H1 (cell line): Measurements from ENCODE around the gene RAB31. TPM values are rescaled to one million over a fixed set of nuclear protein-coding genes. Genes with fewer than 3 reads are reported as not detected.
A peak's percentile ranks its signal among the peaks of the same experiment; 100 is the strongest.

Source experiments
- CTCF ChIA-PET: fragments of 300-600 bp; sonication (Branson Sonifier 250); formaldehyde crosslinking; loops from one replicate; lab custom pipeline; 2021; ENCODE audit not compliant: partially characterized antibody; lab: Charles Lee
- POLR2A ChIA-PET: fragments of 300-600 bp; sonication (Branson Sonifier 250); formaldehyde crosslinking; loops from one replicate; lab custom pipeline; 2021; ENCODE audit warnings: inconsistent platforms; ENCODE audit not compliant: partially characterized antibody; lab: Charles Lee
- DNase-seq, 2 experiments: peaks; one replicate each; pipeline versions ENCODE4 v3.0.0 to v3.0.0-alpha.2; 2010 to 2022; ENCODE audit warnings: low spot score in 2 of 2, low read depth in 1 of 2, mixed read lengths in 1 of 2
- FAIRE-seq: peaks from 2 replicates; lab custom pipeline; 2011; peaks lifted over from hg19 to GRCh38; lab: Jason Lieb, UNC
- H2AFZ ChIP-seq: 2 replicates; pipeline ENCODE4 v1.8.1; 2012; ENCODE audit warnings: low read length, inconsistent platforms
- H2AK5ac ChIP-seq: 2 replicates; pipeline ENCODE4 v1.6.1; 2013; ENCODE audit warnings: low read depth, low read length
- H2BK120ac ChIP-seq: replicated peaks from 2 replicates; pipeline ENCODE3; 2013; ENCODE audit warnings: low read depth, low read length, inconsistent platforms
- H2BK12ac ChIP-seq: 2 replicates; pipeline ENCODE4 v1.6.1; 2013; ENCODE audit warnings: low read depth, low read length
- H2BK15ac ChIP-seq: 2 replicates; pipeline ENCODE4 v1.6.1; 2013; ENCODE audit warnings: low read length
- H2BK20ac ChIP-seq: 2 replicates; pipeline ENCODE4 v1.6.1; 2013; ENCODE audit warnings: low read length
- H2BK5ac ChIP-seq: 2 replicates; pipeline ENCODE4 v1.6.1; 2013; ENCODE audit warnings: low read depth, low read length
- H3K14ac ChIP-seq: 2 replicates; pipeline ENCODE4 v1.6.1; 2013; ENCODE audit warnings: inconsistent platforms; ENCODE audit not compliant: insufficient read length
- H3K18ac ChIP-seq: 2 replicates; pipeline ENCODE4 v1.6.1; 2013; ENCODE audit warnings: low read length; ENCODE audit errors: extremely low read depth
- H3K23ac ChIP-seq: 2 replicates; pipeline ENCODE4 v1.6.1; 2013; ENCODE audit warnings: inconsistent platforms; ENCODE audit not compliant: insufficient read length
- H3K23me2 ChIP-seq: 2 replicates; pipeline ENCODE4 v1.6.1; 2013; ENCODE audit warnings: low read depth, low read length
- H3K27ac ChIP-seq: 2 replicates; pipeline ENCODE4 v1.6.1; 2011; ENCODE audit warnings: low read depth, low read length, inconsistent platforms
- H3K27me3 ChIP-seq, 4 experiments: replicated peaks in 1 of 4; 1 replicate in 1 of 4; 2 replicates in 3 of 4; pipeline versions ENCODE4 v1.6.1 to v1.8.1; 2011 to 2013; ENCODE audit warnings: low read length in 3 of 4, mild to moderate bottlenecking in 3 of 4, inconsistent platforms in 2 of 4, mixed read lengths in 2 of 4, moderate library complexity in 1 of 4; ENCODE audit not compliant: control insufficient read depth in 3 of 4, insufficient read depth in 3 of 4; ENCODE audit errors: extremely low read depth in 1 of 4
- H3K36me3 ChIP-seq, 4 experiments: 2 replicates each; pipeline versions ENCODE4 v1.6.1 to v1.8.1; 2011 to 2013; ENCODE audit warnings: mild to moderate bottlenecking in 4 of 4, low read length in 3 of 4, moderate library complexity in 2 of 4, control low read depth in 1 of 4, inconsistent platforms in 1 of 4; ENCODE audit not compliant: insufficient read depth in 4 of 4, control insufficient read depth in 2 of 4
- H3K4ac ChIP-seq: replicated peaks from 2 replicates; pipeline ENCODE3; 2013; ENCODE audit warnings: low read length, low read depth, mixed read lengths, inconsistent platforms; ENCODE audit not compliant: insufficient read length
- H3K4me1 ChIP-seq, 4 experiments: replicated peaks in 1 of 4; 1 replicate in 1 of 4; 2 replicates in 3 of 4; pipeline versions ENCODE4 v1.6.1 to v1.8.1; 2011 to 2013; ENCODE audit warnings: low read length in 3 of 4, inconsistent platforms in 2 of 4, mixed read lengths in 1 of 4; ENCODE audit not compliant: insufficient read depth in 4 of 4, control insufficient read depth in 3 of 4
- H3K4me2 ChIP-seq, 2 experiments: 2 replicates each; pipeline versions ENCODE4 v1.6.1 to v1.8.1; 2011 to 2013; ENCODE audit warnings: low read depth in 2 of 2, low read length in 2 of 2, control low read depth in 1 of 2, inconsistent platforms in 1 of 2, mild to moderate bottlenecking in 1 of 2; ENCODE audit not compliant: insufficient read depth in 1 of 2
- H3K4me3 ChIP-seq, 4 experiments: fragments of 200-600, 300-600 bp in 1 of 4; sonication (generic), shearing (Covaris generic), sonication (Bioruptor Twin) in 1 of 4; 2 replicates each; pipeline versions ENCODE4 v1.5.1 to v1.8.1; 2011 to 2016; ENCODE audit warnings: low read length in 4 of 4, low read depth in 3 of 4, control low read depth in 2 of 4, inconsistent platforms in 2 of 4, mild to moderate bottlenecking in 2 of 4, mixed read lengths in 1 of 4, moderate library complexity in 1 of 4; ENCODE audit not compliant: insufficient read depth in 2 of 4; ENCODE audit errors: extremely low read depth in 1 of 4
- H3K56ac ChIP-seq: replicated peaks from 2 replicates; pipeline ENCODE3; 2013; ENCODE audit warnings: low read depth, mild to moderate bottlenecking, mixed read lengths, low read length, inconsistent platforms; ENCODE audit not compliant: insufficient read length
- H3K79me1 ChIP-seq: 2 replicates; pipeline ENCODE4 v1.6.1; 2013; ENCODE audit warnings: low read depth, low read length, control low read depth
- H3K79me2 ChIP-seq, 2 experiments: 2 replicates each; pipeline versions ENCODE4 v1.6.1 to v1.8.1; 2012 to 2013; ENCODE audit warnings: low read length in 2 of 2, mild to moderate bottlenecking in 2 of 2, inconsistent platforms in 1 of 2; ENCODE audit not compliant: insufficient read depth in 2 of 2, control insufficient read depth in 1 of 2
- H3K9ac ChIP-seq, 4 experiments: replicated peaks in 1 of 4; 1 replicate in 1 of 4; 2 replicates in 3 of 4; pipeline versions ENCODE4 v1.6.1 to v1.8.1; 2011 to 2013; ENCODE audit warnings: low read depth in 3 of 4, low read length in 3 of 4, control low read depth in 2 of 4, mild to moderate bottlenecking in 2 of 4, moderate library complexity in 2 of 4, inconsistent platforms in 1 of 4; ENCODE audit errors: extremely low read depth in 1 of 4
- H3K9me3 ChIP-seq, 2 experiments: 2 replicates each; pipeline versions ENCODE4 v1.6.1 to v1.8.1; 2012 to 2013; ENCODE audit warnings: mild to moderate bottlenecking in 2 of 2, moderate library complexity in 2 of 2, control low read depth in 1 of 2, inconsistent platforms in 1 of 2, low read depth in 1 of 2, low read length in 1 of 2, mixed read lengths in 1 of 2; ENCODE audit not compliant: insufficient read depth in 2 of 2
- H4K20me1 ChIP-seq, 2 experiments: replicated peaks in 1 of 2; 2 replicates each; pipeline versions ENCODE3 to v1.8.1; 2011 to 2013; ENCODE audit warnings: inconsistent platforms in 2 of 2, low read length in 2 of 2, mild to moderate bottlenecking in 1 of 2; ENCODE audit not compliant: insufficient read depth in 2 of 2, control insufficient read depth in 1 of 2
- H4K5ac ChIP-seq: 2 replicates; pipeline ENCODE4 v1.6.1; 2013; ENCODE audit warnings: low read length, low read depth, mixed read lengths, inconsistent platforms; ENCODE audit not compliant: insufficient read length
- H4K8ac ChIP-seq: 2 replicates; pipeline ENCODE4 v1.8.0; 2013; ENCODE audit warnings: mild to moderate bottlenecking, moderate library complexity, low read length, inconsistent platforms; ENCODE audit not compliant: insufficient read depth; ENCODE audit errors: extremely low read depth
- H4K91ac ChIP-seq: replicated peaks from 2 replicates; pipeline ENCODE3; 2013; ENCODE audit warnings: low read length, mixed read lengths, inconsistent platforms; ENCODE audit not compliant: insufficient read length
- ASH2L ChIP-seq: fragments of 200-600, 300-600 bp; sonication (generic); IDR thresholded peaks from one replicate; pipeline ENCODE4 v1.7.1; 2017; ENCODE audit warnings: low read length
- CBX5 ChIP-seq: fragments of 300-800, 300-1000 bp; sonication (generic); IDR thresholded peaks from 2 replicates; pipeline ENCODE4 v1.7.1; 2016; ENCODE audit warnings: antibody characterized with exemption, low read length, low read depth
- CEBPB ChIP-seq: IDR thresholded peaks from 2 replicates; pipeline ENCODE4 v1.6.1; 2012; ENCODE audit warnings: low read depth, low read length
- CTBP2 ChIP-seq: IDR thresholded peaks from 2 replicates; pipeline ENCODE4 v1.7.0; 2011; ENCODE audit warnings: borderline replicate concordance, mild to moderate bottlenecking, moderate library complexity, mixed read lengths, low read length; ENCODE audit not compliant: insufficient read depth, insufficient read length
- RAD21 ChIP-seq, 2 experiments: IDR thresholded peaks in 1 of 2; conservative IDR thresholded peaks in 1 of 2; 2 replicates each; pipeline ENCODE4 v1.6.1; 2011; ENCODE audit warnings: low read depth in 2 of 2, low read length in 2 of 2, improper control_type of control experiment in 1 of 2, inconsistent platforms in 1 of 2, mild to moderate bottlenecking in 1 of 2, moderate library complexity in 1 of 2
- SIN3A ChIP-seq, 2 experiments: IDR thresholded peaks in 1 of 2; conservative IDR thresholded peaks in 1 of 2; 2 replicates each; pipeline ENCODE4 v1.6.1; 2011 to 2012; ENCODE audit warnings: low read length in 2 of 2, improper control_type of control experiment in 1 of 2, low read depth in 1 of 2, mild to moderate bottlenecking in 1 of 2
- SP1 ChIP-seq: IDR thresholded peaks from 2 replicates; pipeline ENCODE4 v1.6.1; 2011; ENCODE audit warnings: low read depth, low read length
- SP2 ChIP-seq: IDR thresholded peaks from 2 replicates; pipeline ENCODE4 v1.6.1; 2012; ENCODE audit warnings: mild to moderate bottlenecking, low read length, inconsistent platforms
- TCF12 ChIP-seq: IDR thresholded peaks from 2 replicates; pipeline ENCODE4 v1.6.1; 2011; ENCODE audit warnings: low read depth, mild to moderate bottlenecking, low read length
- WGBS, 2 experiments: shearing (Covaris generic) in 1 of 2; methylation state at CpG; one replicate each; pipeline versions ENCODE4 v1.1.6 to v1.1.7; 2013 to 2015; ENCODE audit warnings: low lambda C conversion rate in 2 of 2, mixed read lengths in 2 of 2, inconsistent platforms in 1 of 2, low coverage in 1 of 2, missing lambda C conversion rate in 1 of 2; ENCODE audit not compliant: insufficient replicate concordance in 2 of 2, insufficient coverage in 1 of 2, insufficient read length in 1 of 2; ENCODE audit errors: extremely low coverage in 1 of 2, missing lambda C conversion rate in 1 of 2; 5-methylcytosine and 5-hydroxymethylcytosine counted together
- polyA plus RNA-seq, 7 experiments: library from polyadenylated mRNA; depleted of rRNA in 3 of 7; stranded (reverse) in 5 of 7; unstranded in 2 of 7; fragments of >200 nt in 5 of 7; fragments of 200-250 nt in 2 of 7; gene quantifications; 1 replicate in 5 of 7; 2 replicates in 1 of 7; 4 replicates in 1 of 7; pipeline versions ENCODE4 v1.2.1 to v1.2.3, GENCODE V29; 2011 to 2013; ENCODE audit warnings: missing spikeins in 2 of 7, mixed read lengths in 2 of 7
- total RNA-seq: library from RNA; stranded (reverse); fragmentation: NEBNext Ultra II Directional; extraction: Animal tissue kit (Norgen Biotek cat#: 25700); gene quantifications from 2 replicates; pipeline ENCODE4 v1.2.1, GENCODE V29; 2021
- TF ChIP-seq, protein P1 (sequence below): IDR thresholded peaks from 2 replicates; pipeline ENCODE4 v1.6.1; 2012; ENCODE audit warnings: inconsistent platforms

RAB31 gene
- total and polyA plus RNA-seq, 2 of the 8 experiments (the other 6 are each of a cell fraction or from before 2014, with no cell fraction given), result 15.2 to 40.9 TPM

- Histone ChIP-seq H2BK12ac (peak overlapping the region; percentile 99), H3K18ac (peak overlapping the region; percentile 85), H3K27ac (peak overlapping the region; percentile 55), H2BK20ac (peak overlapping the region; percentile 98), H2AK5ac (peak overlapping the region; percentile 100), H3K79me1 (no peaks in the 10 kb centered on the region; the same call in 1 of the 2 replicates), H3K4me3 (peak overlapping the region in 1 of 4 experiments; percentile 24; a peak in 1 of 8 replicates), H3K36me3 (no peaks in the 10 kb centered on the region), H3K4ac (no peak overlapping the region), H4K20me1 (peaks cover 0 to 2% of the 10 kb centered on the region in 2 experiments), H3K23me2 (no peaks in the 10 kb centered on the region), H2BK15ac (0 out of 2 replicates have a peak overlapping the region, but pooled peaks have one; percentile 63), H2BK120ac (peak overlapping the region; percentile 85), H4K8ac (peak overlapping the region; percentile 54; the same call in 1 of the 2 replicates), H3K56ac (no peak overlapping the region), H4K91ac (peak overlapping the region; percentile 98), H4K5ac (peak overlapping the region; percentile 23), H2BK5ac (peak overlapping the region; percentile 97), H2AFZ (no peak overlapping the region), H3K23ac (no peak overlapping the region), H3K79me2 (no peaks in the 10 kb centered on the region), H3K9me3 (peaks cover 0 to 5% of the 10 kb centered on the region in 2 experiments; a peak in 3 of 4 replicates), H3K4me2 (peak overlapping the region; percentile 40 to 58), H3K9ac (peak overlapping the region in 3 of 4 experiments; percentile 25 to 62 (median 37); a peak in 4 of 7 replicates), H3K27me3 (no peaks in the 10 kb centered on the region), H3K4me1 (peaks cover 14 to 26% (median 19%) of the 10 kb centered on the region in 4 experiments), H3K14ac (no peak overlapping the region)
- FAIRE-seq (peak; percentile 52), DNase-seq (peak in 1 of 2 experiments; percentile 62)
- POLR2A ChIA-PET, result interaction anchor here (0.6 to 1.4 kb wide), 5 partner anchors 10 to 106 kb away, joined by 3 to 5 read pairs (median 4); partner anchors contain the start of gene VAPA
- WGBS, 2 experiments, result 66% methylated on average over 21 of the region's 21 CpGs; no CpG with 5 or more reads in 1 of the 2 experiments
- CTCF ChIA-PET, result interaction anchor here (0.6 to 1.6 kb wide), 3 partner anchors 36 to 142 kb away, joined by 3 to 5 read pairs (median 3); no protein-coding TSS in a partner anchor
- TF ChIP-seq TCF12, result peak; percentile 93; the same call in 1 of the 2 replicates
- TF ChIP-seq CEBPB, result no peak
- no peak for TF ChIP-seq CBX5
- TF ChIP-seq SP2, result no peak
- peak; percentile 29 for TF ChIP-seq CTBP2
- peak; percentile 83 for TF ChIP-seq SP1
- TF ChIP-seq ASH2L, result peak; percentile 80
- TF ChIP-seq RAD21 (IDR thresholded peaks at IDR 0.05 in 1 of 2, conservative IDR thresholded peaks at IDR 0.05 in 1 of 2; ENCODE audit: low read depth in 2 of 2, low read length in 2 of 2), result no peak
- peak; percentile 64 to 68; a peak in 1 of 4 replicates for TF ChIP-seq SIN3A (conservative IDR thresholded peaks at IDR 0.05 in 1 of 2, IDR thresholded peaks at IDR 0.05 in 1 of 2; ENCODE audit: low read depth in 1 of 2, low read length in 2 of 2)
- TF ChIP-seq, protein P1, sequence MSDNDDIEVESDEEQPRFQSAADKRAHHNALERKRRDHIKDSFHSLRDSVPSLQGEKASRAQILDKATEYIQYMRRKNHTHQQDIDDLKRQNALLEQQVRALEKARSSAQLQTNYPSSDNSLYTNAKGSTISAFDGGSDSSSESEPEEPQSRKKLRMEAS, result no peak
These were observed 100.5 kb downstream of the RAB31 start for GRCh38 chr18:9808295-9809241.
